Trophoblast cell (in vitro differentiated cells and primary cell): ENCODE measurements around the gene ASB13.

Experiments used
- DNase-seq, 2 donors: peaks; one replicate each; pipeline ENCODE4 v3.0.0-alpha.2; 2016
- H2AFZ ChIP-seq: 2 replicates; pipeline ENCODE4 v1.6.1; 2013; ENCODE audit warnings: low read length, moderate library complexity, mild to moderate bottlenecking; ENCODE audit not compliant: insufficient read depth, poor library complexity
- H2AK5ac ChIP-seq: 2 replicates; pipeline ENCODE4 v1.6.1; 2013; ENCODE audit warnings: mild to moderate bottlenecking, low read length
- H2BK120ac ChIP-seq: 2 replicates; pipeline ENCODE4 v1.6.1; 2013; ENCODE audit warnings: low read length, mild to moderate bottlenecking, moderate library complexity; ENCODE audit not compliant: insufficient read depth, poor library complexity
- H2BK12ac ChIP-seq: 2 replicates; pipeline ENCODE4 v1.6.1; 2013; ENCODE audit warnings: mild to moderate bottlenecking, low read length, moderate library complexity
- H2BK5ac ChIP-seq: 2 replicates; pipeline ENCODE4 v1.6.1; 2013; ENCODE audit warnings: low read length, low read depth, moderate library complexity, mild to moderate bottlenecking; ENCODE audit not compliant: poor library complexity
- H3K14ac ChIP-seq: 2 replicates; pipeline ENCODE4 v1.6.1; 2013; ENCODE audit warnings: mild to moderate bottlenecking, low read length
- H3K18ac ChIP-seq: 2 replicates; pipeline ENCODE4 v1.6.1; 2013; ENCODE audit warnings: mild to moderate bottlenecking, low read length
- H3K23ac ChIP-seq: 2 replicates; pipeline ENCODE4 v1.6.1; 2013; ENCODE audit warnings: low read length
- H3K27ac ChIP-seq: 2 replicates; pipeline ENCODE4 v1.5.1; 2013; ENCODE audit warnings: low read depth, mild to moderate bottlenecking, inconsistent platforms, low read length, moderate library complexity
- H3K27me3 ChIP-seq: 2 replicates; pipeline ENCODE4 v1.6.1; 2013; ENCODE audit warnings: inconsistent platforms, mild to moderate bottlenecking, low read length, moderate library complexity; ENCODE audit not compliant: insufficient read depth
- H3K36me3 ChIP-seq, 2 experiments: 1 replicate in 1 of 2; 2 replicates in 1 of 2; pipeline ENCODE4 v1.6.1; 2013; ENCODE audit warnings: low read length in 2 of 2, mild to moderate bottlenecking in 2 of 2, moderate library complexity in 1 of 2; ENCODE audit not compliant: insufficient read depth in 2 of 2, control insufficient read depth in 1 of 2
- H3K4ac ChIP-seq: 2 replicates; pipeline ENCODE4 v1.6.1; 2013; ENCODE audit warnings: low read depth, mild to moderate bottlenecking, low read length, moderate library complexity
- H3K4me1 ChIP-seq, 2 experiments: 1 replicate in 1 of 2; 2 replicates in 1 of 2; pipeline ENCODE4 v1.6.1; 2013; ENCODE audit warnings: low read length in 2 of 2, mild to moderate bottlenecking in 2 of 2, moderate library complexity in 1 of 2; ENCODE audit not compliant: insufficient read depth in 2 of 2, control insufficient read depth in 1 of 2
- H3K4me2 ChIP-seq: 2 replicates; pipeline ENCODE4 v1.6.1; 2013; ENCODE audit warnings: inconsistent platforms, mild to moderate bottlenecking, low read length, moderate library complexity
- H3K4me3 ChIP-seq: 2 replicates; pipeline ENCODE4 v1.5.1; 2013; ENCODE audit warnings: mild to moderate bottlenecking, low read depth, low read length, inconsistent platforms
- H3K79me1 ChIP-seq: one replicate; pipeline ENCODE4 v1.6.1; 2013; ENCODE audit warnings: low read length
- H3K79me2 ChIP-seq: 2 replicates; pipeline ENCODE4 v1.6.1; 2013; ENCODE audit warnings: low read length, mild to moderate bottlenecking; ENCODE audit not compliant: control insufficient read depth, insufficient read depth, poor library complexity
- H3K9ac ChIP-seq: 2 replicates; pipeline ENCODE4 v1.6.1; 2013; ENCODE audit warnings: mild to moderate bottlenecking, low read length
- H3K9me3 ChIP-seq: 2 replicates; pipeline ENCODE4 v1.6.1; 2013; ENCODE audit warnings: low read depth, mild to moderate bottlenecking, control low read depth, inconsistent platforms, low read length; ENCODE audit not compliant: insufficient read depth
- H4K12ac ChIP-seq: 2 replicates; pipeline ENCODE4 v1.6.1; 2013; ENCODE audit warnings: low read depth, mild to moderate bottlenecking, low read length, moderate library complexity
- H4K8ac ChIP-seq: 2 replicates; pipeline ENCODE4 v1.6.1; 2013; ENCODE audit warnings: low read depth, mild to moderate bottlenecking, low read length, moderate library complexity
- H4K91ac ChIP-seq: one replicate; pipeline ENCODE4 v1.6.1; 2013; ENCODE audit warnings: low read depth, mild to moderate bottlenecking, low read length, moderate library complexity
- WGBS: extraction: QIAGEN DNeasy Blood & Tissue Kit; methylation state at CpG from one replicate; pipeline ENCODE4 v1.1.7; 2013; ENCODE audit warnings: missing lambda C conversion rate; ENCODE audit not compliant: insufficient read length, insufficient coverage; ENCODE audit errors: extremely low coverage; 5-methylcytosine and 5-hydroxymethylcytosine counted together

ASB13 gene

DNA sequence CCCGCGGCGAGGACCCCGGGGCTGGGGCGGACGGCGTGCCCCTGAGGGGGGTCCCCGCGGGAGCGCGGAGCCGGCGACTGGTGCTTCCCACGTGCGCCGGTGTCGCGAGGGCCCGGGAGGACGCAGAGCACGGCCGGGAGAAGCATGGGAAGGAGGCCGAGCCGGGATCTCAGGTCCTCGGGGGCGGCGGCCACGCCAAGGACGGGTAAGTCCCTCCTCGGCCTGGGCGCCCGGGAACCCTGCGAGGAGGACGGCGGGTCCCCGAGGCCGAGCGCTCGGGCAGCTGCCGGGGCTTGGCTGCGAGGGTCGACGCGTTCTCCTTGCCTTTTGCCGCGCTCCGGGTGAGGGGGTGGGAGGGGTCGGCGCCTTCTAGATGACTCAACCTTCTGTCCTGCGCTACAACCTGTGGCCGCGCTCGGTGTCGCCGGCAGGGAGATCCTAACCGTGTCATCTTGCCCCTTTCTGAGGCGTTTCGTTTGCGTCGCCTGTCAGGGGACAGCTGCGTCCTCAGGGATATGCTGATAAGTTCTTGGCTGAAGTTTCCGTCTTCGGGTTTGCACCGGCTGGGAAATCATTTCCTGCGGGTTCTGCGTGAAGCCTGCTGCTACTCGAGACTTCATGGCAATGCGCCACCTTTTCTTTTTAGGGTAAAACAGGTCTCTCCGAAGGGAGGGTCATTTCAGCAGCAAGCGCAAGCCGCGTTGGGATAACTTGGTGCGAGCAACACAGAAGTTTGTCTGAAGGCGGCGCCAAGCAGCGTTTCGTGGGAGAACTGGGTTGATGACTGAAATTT lies 18.8 kb upstream of the ASB13 start:
- no peaks in the 10 kb centered on the region for H3K9me3 ChIP-seq
- H3K79me1 ChIP-seq = peaks cover 8% of the 10 kb centered on the region
- no peak overlapping the region for H2BK12ac ChIP-seq
- peak overlapping the region; percentile 67 for H3K18ac ChIP-seq
- peak overlapping the region; percentile 35 for H3K4ac ChIP-seq
- peak overlapping the region; percentile 58 for H2BK5ac ChIP-seq
- H2BK120ac ChIP-seq = peak overlapping the region; percentile 85
- H3K4me1 ChIP-seq = no peaks in the 10 kb centered on the region
- H2AK5ac ChIP-seq = peak overlapping the region; percentile 38
- H3K23ac ChIP-seq = no peak overlapping the region
- H3K27me3 ChIP-seq = no peaks in the 10 kb centered on the region
- H2AFZ ChIP-seq = peak overlapping the region; percentile 77
- H3K4me3 ChIP-seq = peak overlapping the region; percentile 97
- peak overlapping the region; percentile 57 for H4K12ac ChIP-seq
- H4K8ac ChIP-seq = peak overlapping the region; percentile 82
- H4K91ac ChIP-seq = peak overlapping the region; percentile 75
- WGBS = no CpG with 5 or more reads among the region's 77 CpGs
- peak overlapping the region; percentile 95 for H3K9ac ChIP-seq
- peaks cover 8% of the 10 kb centered on the region for H3K79me2 ChIP-seq
- peak overlapping the region; percentile 81 for H3K27ac ChIP-seq
- H3K36me3 ChIP-seq = no peaks in the 10 kb centered on the region
- DNase-seq = peak; percentile 77 to 78
- H3K14ac ChIP-seq = peak overlapping the region; percentile 82
- peak overlapping the region; percentile 98 for H3K4me2 ChIP-seq

DNA sequence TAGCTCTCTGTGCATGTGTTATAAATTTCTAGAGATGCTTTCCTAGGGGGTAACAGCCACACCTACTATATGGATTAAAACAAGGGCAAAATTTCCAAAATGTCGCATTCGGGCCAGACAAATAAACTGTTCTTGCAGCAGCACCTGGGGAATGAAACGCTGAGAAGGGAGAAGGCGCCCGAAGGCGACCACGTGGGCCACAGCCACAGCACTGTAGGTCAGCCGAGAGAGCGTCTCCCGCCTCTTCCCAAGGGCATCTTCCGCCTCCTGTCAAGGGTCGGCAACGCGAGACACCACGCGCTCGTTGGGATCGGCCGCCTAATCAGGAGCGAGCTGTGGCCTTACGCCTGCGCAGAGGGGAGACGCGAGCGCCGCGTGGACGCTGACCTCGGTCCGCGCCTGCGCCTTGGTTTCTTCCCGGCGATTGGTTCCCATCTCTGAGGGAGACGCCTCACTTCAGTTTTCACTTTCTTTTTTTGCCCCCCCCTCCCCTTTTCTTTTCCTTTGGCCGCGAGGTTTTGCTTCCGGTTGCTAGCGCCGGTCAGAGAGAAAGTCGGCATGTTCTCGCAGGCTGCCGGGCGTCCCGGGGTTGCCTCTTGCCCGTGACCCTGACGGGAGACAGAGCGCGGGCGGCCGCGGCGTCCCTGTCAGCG lies 18.0 kb upstream of the ASB13 start, which contains the start of gene TASOR2:
TASOR2 (plus strand) TSS at position 521 of the 653 bp plus-strand sequence. CDS start 35,805 bp downstream, outside the sequence.
- Histone ChIP-seq H3K9me3 (no peaks in the 10 kb centered on the region), H3K27me3 (no peaks in the 10 kb centered on the region), H3K18ac (peak within 1 kb of the TSS; percentile 67), H4K91ac (peak within 1 kb of the TSS; percentile 75), H2BK5ac (peak within 1 kb of the TSS; percentile 58), H3K27ac (peak within 1 kb of the TSS; percentile 81), H4K8ac (peak within 1 kb of the TSS; percentile 83), H3K36me3 (no peaks in the 10 kb centered on the region), H3K4me1 (no peaks in the 10 kb centered on the region), H3K4me2 (peak within 1 kb of the TSS; percentile 98), H3K79me1 (peaks cover 8% of the 10 kb centered on the region), H2AFZ (peak within 1 kb of the TSS; percentile 77), H4K12ac (peak within 1 kb of the TSS; percentile 57), H3K4me3 (peak within 1 kb of the TSS; percentile 97), H3K14ac (peak within 1 kb of the TSS; percentile 82), H2AK5ac (peak within 1 kb of the TSS; percentile 38), H3K9ac (peak within 1 kb of the TSS; percentile 95), H2BK120ac (peak within 1 kb of the TSS; percentile 85), H3K4ac (peak within 1 kb of the TSS; percentile 35), H3K23ac (no peak within 1 kb of the TSS), H2BK12ac (no peak within 1 kb of the TSS), H3K79me2 (peaks cover 8% of the 10 kb centered on the region)
- DNase-seq = peak; percentile 98 to 100
- WGBS = no CpG with 5 or more reads among the region's 54 CpGs

- no peak overlapping the region for H3K4me3 ChIP-seq
- no peak overlapping the region for H2AFZ ChIP-seq
- no peaks in the 10 kb centered on the region for H3K36me3 ChIP-seq
- no peak overlapping the region for H3K14ac ChIP-seq
- H2BK12ac ChIP-seq = no peak overlapping the region
- no peak overlapping the region for H3K9ac ChIP-seq
- no peak overlapping the region for H4K8ac ChIP-seq
- H3K4me2 ChIP-seq = no peak overlapping the region
- no peak overlapping the region for H2BK120ac ChIP-seq
- H2BK5ac ChIP-seq = no peak overlapping the region
- H3K79me2 ChIP-seq = peaks cover 6% of the 10 kb centered on the region
- H2AK5ac ChIP-seq = no peak overlapping the region
- H3K79me1 ChIP-seq = peaks cover 8% of the 10 kb centered on the region
- no peak overlapping the region for H4K91ac ChIP-seq
- DNase-seq = peak; percentile 40 to 83
- no peaks in the 10 kb centered on the region for H3K27me3 ChIP-seq
- WGBS = no CpG with 5 or more reads among the region's 3 CpGs
- no peak overlapping the region for H3K27ac ChIP-seq
- no peaks in the 10 kb centered on the region for H3K9me3 ChIP-seq
- H3K4ac ChIP-seq = no peak overlapping the region
- no peak overlapping the region for H3K18ac ChIP-seq
- H3K4me1 ChIP-seq = no peaks in the 10 kb centered on the region
- H3K23ac ChIP-seq = no peak overlapping the region
- H4K12ac ChIP-seq = no peak overlapping the region
These were observed 16.7 kb upstream of the ASB13 start for GRCh38 chr10:5683065-5683464.

- Histone ChIP-seq H3K14ac (no peak overlapping the region), H3K36me3 (no peaks in the 10 kb centered on the region), H3K9me3 (no peaks in the 10 kb centered on the region), H2BK12ac (no peak overlapping the region), H3K79me2 (peaks cover 6% of the 10 kb centered on the region), H3K18ac (no peak overlapping the region), H4K91ac (no peak overlapping the region), H3K23ac (no peak overlapping the region), H3K4ac (no peak overlapping the region), H2AFZ (no peak overlapping the region), H3K27ac (no peak overlapping the region), H3K4me2 (no peak overlapping the region), H2AK5ac (no peak overlapping the region), H3K4me1 (no peaks in the 10 kb centered on the region), H3K4me3 (no peak overlapping the region), H3K27me3 (no peaks in the 10 kb centered on the region), H4K12ac (no peak overlapping the region), H2BK5ac (no peak overlapping the region), H4K8ac (no peak overlapping the region), H3K79me1 (peaks cover 8% of the 10 kb centered on the region), H3K9ac (no peak overlapping the region), H2BK120ac (no peak overlapping the region)
- DNase-seq = peak in 1 of 2 donors; percentile 53
- no CpG with 5 or more reads among the region's 5 CpGs for WGBS
These were observed 15.5 kb upstream of the ASB13 start for GRCh38 chr10:5681930-5682329.
